ENCODE measurements around the gene MYL12A. TPM values are rescaled to one million over a fixed set of nuclear protein-coding genes. Genes with fewer than 3 reads are reported as not detected.
A peak's percentile ranks its signal among the peaks of the same experiment; 100 is the strongest.

Gene MYL12A
- total and polyA plus RNA-seq, 2 of the 13 experiments (the other 11 are each of a cell fraction or from before 2014, with no cell fraction given): 261 to 277 TPM

DNA sequence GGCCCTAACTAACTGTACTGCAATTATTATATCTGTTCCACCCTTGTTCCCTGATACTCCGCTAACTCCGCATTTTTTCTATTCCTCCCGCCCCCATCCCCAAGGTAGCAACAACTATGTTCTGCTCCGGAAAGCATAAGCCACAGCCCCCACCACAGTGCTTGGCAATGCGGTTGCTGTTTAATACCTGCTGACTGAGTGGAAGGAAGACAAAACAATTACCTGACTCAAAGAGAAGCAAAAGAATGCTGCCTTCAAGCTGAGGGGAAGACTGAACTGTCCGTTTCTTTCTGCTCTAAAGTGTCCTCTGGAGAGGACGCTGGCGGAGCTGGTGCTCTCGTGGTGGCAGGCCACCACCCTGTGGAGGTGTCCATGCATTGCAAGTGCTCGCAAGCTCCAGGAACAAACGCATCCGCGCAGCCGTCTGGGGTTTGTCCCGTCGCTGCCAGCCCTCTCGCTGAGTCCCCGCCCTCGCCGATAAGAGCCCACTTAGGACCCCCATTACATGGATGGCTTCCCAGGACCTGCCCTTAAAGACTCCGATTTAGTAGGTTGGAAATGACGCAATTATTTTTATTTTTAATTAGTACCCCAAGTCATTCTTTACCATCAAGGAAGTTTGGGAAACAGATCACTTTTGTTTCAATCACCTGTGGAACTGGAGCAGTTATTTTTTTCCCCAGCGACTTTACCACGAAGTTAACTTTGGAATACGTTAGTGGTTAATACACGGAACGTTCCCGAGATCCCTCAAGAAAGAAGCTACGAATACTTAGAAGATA lies 1.6 kb upstream of the MYL12A start (continued):
- TF ChIP-seq DZIP1 (CRISPR knock-in tag; IDR thresholded peaks at IDR 0.05) (no peak), ZNF784 (CRISPR knock-in tag; IDR thresholded peaks at IDR 0.05; ENCODE audit: borderline replicate concordance) (peak; percentile 54; the same call in 1 of the 2 replicates), HNRNPL (IDR thresholded peaks at IDR 0.05; ENCODE audit: low read depth, low read length) (no peak), BCL3 (CRISPR knock-in tag; IDR thresholded peaks at IDR 0.05) (peak; percentile 53; the same call in 1 of the 2 replicates), ZNF326 (CRISPR knock-in tag; IDR thresholded peaks at IDR 0.05; ENCODE audit: borderline replicate concordance) (no peak), CEBPG (CRISPR knock-in tag; IDR thresholded peaks at IDR 0.05) (peak; percentile 54; the same call in 1 of the 2 replicates), PBX3 (CRISPR knock-in tag; IDR thresholded peaks at IDR 0.05; ENCODE audit: borderline replicate concordance) (no peak), CEBPB (IDR thresholded peaks at IDR 0.05; ENCODE audit: borderline replicate concordance, low read depth, low read length) (no peak), REPIN1 (CRISPR knock-in tag; IDR thresholded peaks at IDR 0.05; ENCODE audit: borderline replicate concordance, low read depth) (peak; percentile 93), ERF (CRISPR knock-in tag; IDR thresholded peaks at IDR 0.05) (peak; percentile 65), IKZF4 (CRISPR knock-in tag; IDR thresholded peaks at IDR 0.05; ENCODE audit: borderline replicate concordance, low read depth, not compliant biosample characterization) (peak; percentile 53), MAX (IDR thresholded peaks at IDR 0.05) (peak; percentile 53), NFIB (CRISPR knock-in tag; IDR thresholded peaks at IDR 0.05; ENCODE audit: borderline replicate concordance) (no peak), CREB1 (IDR thresholded peaks at IDR 0.05) (no peak), CREB1 (CRISPR knock-in tag; IDR thresholded peaks at IDR 0.05) (no peak), ZNF101 (CRISPR knock-in tag; IDR thresholded peaks at IDR 0.05; ENCODE audit: borderline replicate concordance, low read depth) (no peak)
- TF ChIP-seq, protein P1, sequence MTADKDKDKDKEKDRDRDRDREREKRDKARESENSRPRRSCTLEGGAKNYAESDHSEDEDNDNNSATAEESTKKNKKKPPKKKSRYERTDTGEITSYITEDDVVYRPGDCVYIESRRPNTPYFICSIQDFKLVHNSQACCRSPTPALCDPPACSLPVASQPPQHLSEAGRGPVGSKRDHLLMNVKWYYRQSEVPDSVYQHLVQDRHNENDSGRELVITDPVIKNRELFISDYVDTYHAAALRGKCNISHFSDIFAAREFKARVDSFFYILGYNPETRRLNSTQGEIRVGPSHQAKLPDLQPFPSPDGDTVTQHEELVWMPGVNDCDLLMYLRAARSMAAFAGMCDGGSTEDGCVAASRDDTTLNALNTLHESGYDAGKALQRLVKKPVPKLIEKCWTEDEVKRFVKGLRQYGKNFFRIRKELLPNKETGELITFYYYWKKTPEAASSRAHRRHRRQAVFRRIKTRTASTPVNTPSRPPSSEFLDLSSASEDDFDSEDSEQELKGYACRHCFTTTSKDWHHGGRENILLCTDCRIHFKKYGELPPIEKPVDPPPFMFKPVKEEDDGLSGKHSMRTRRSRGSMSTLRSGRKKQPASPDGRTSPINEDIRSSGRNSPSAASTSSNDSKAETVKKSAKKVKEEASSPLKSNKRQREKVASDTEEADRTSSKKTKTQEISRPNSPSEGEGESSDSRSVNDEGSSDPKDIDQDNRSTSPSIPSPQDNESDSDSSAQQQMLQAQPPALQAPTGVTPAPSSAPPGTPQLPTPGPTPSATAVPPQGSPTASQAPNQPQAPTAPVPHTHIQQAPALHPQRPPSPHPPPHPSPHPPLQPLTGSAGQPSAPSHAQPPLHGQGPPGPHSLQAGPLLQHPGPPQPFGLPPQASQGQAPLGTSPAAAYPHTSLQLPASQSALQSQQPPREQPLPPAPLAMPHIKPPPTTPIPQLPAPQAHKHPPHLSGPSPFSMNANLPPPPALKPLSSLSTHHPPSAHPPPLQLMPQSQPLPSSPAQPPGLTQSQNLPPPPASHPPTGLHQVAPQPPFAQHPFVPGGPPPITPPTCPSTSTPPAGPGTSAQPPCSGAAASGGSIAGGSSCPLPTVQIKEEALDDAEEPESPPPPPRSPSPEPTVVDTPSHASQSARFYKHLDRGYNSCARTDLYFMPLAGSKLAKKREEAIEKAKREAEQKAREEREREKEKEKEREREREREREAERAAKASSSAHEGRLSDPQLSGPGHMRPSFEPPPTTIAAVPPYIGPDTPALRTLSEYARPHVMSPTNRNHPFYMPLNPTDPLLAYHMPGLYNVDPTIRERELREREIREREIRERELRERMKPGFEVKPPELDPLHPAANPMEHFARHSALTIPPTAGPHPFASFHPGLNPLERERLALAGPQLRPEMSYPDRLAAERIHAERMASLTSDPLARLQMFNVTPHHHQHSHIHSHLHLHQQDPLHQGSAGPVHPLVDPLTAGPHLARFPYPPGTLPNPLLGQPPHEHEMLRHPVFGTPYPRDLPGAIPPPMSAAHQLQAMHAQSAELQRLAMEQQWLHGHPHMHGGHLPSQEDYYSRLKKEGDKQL (CRISPR knock-in tag; IDR thresholded peaks at IDR 0.05; ENCODE audit: low read depth): no peak
